ENCODE data around the gene BPI. TPM values are rescaled to one million over a fixed set of nuclear protein-coding genes. Genes with fewer than 3 reads are reported as not detected.

Gene BPI
- total RNA-seq, 4 donors from 2014 or later, result 0.65 TPM; not detected in 3

DNA sequence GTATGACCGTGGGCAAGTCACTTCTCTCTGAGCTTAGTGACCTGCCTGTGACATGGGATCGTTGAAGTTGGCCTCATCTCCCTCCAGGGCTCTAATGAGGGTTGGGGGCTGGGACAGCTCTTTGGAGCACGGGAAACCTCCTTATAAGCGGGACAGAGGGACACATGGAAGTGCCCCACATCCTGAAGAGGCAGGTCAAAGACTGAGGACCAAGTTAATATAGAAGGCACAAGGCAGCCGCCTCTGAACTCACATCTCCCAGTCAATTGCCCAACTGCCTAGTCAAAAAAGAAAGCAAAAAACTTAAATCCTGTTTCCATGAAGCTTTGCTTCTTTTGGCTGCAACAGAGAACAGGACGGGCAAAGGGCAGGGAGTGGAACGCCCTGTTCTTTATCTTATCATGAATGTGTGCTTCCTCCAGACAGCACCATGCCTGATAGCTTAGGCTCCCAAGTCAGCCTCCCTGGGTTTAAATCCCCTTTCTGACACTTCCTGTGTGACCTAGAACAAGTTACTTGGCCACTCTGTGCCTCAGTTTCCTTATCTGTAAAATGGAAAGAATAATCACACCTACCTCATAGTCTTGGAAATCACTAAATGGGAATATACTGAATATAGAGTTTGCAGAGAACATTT is 69.4 kb downstream of the BPI start:
- TF ChIP-seq, protein P1, sequence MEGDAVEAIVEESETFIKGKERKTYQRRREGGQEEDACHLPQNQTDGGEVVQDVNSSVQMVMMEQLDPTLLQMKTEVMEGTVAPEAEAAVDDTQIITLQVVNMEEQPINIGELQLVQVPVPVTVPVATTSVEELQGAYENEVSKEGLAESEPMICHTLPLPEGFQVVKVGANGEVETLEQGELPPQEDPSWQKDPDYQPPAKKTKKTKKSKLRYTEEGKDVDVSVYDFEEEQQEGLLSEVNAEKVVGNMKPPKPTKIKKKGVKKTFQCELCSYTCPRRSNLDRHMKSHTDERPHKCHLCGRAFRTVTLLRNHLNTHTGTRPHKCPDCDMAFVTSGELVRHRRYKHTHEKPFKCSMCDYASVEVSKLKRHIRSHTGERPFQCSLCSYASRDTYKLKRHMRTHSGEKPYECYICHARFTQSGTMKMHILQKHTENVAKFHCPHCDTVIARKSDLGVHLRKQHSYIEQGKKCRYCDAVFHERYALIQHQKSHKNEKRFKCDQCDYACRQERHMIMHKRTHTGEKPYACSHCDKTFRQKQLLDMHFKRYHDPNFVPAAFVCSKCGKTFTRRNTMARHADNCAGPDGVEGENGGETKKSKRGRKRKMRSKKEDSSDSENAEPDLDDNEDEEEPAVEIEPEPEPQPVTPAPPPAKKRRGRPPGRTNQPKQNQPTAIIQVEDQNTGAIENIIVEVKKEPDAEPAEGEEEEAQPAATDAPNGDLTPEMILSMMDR (IDR thresholded peaks at IDR 0.05; ENCODE audit: low read depth), result no peak

DNA sequence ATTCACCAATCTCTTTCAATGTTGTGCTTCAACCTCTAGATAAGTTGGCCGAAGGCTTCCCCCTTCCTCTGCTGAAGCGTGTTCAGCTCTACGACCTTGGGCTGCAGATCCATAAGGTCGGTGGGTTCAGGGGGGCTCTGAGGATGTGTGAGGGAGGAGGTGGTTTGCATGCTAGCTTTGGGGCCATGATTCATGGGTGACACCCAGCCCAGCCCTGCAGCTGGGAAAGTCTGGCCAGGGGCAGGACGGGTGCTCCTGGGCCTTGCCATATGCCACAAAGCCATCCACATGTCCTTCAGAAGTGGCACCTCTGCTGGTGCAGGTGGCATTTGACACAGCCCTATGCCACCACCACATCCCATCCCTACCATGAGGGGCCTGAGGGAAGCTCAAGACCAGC is 69.9 kb downstream of the BPI start:
- TF ChIP-seq, protein P1 (IDR thresholded peaks at IDR 0.05; ENCODE audit: low read depth), result no peak

DNA sequence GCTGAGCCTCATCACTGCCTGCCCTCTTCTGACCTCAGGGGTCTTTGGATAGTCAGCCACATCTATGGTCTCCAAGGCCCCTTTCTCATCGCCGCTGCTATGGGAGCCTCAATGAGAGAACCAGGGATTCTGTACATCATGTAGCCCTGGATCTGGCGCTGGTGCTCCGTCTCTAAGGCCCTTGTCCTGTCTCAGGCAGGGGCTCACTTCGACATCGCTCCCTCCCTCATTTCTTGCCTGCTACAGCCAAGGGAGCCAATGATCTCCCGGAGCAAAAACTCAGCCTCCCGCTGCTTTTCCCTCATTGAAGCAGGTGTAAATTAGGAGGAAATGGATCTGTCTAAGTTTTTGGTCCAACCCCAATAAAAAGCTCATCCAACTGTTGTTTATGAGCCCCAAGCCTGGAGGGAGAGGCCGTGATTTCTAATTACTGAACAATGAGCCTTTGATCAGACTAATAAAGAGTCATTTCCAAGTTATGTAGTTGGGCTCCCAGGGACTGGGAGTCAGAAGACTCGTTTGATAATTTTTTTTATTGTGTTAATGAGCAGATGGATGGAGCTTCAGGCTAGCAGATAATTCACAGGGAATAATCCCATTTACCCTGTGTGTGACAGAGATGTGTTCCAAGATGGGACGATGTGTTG is 73.2 kb downstream of the BPI start:
- TF ChIP-seq, protein P1 (IDR thresholded peaks at IDR 0.05; ENCODE audit: low read depth), result no peak

GRCh38 chr20:38383147-38383546 is 79.2 kb downstream of the BPI start:
- TF ChIP-seq, protein P1 (IDR thresholded peaks at IDR 0.05; ENCODE audit: low read depth), result no peak

DNA sequence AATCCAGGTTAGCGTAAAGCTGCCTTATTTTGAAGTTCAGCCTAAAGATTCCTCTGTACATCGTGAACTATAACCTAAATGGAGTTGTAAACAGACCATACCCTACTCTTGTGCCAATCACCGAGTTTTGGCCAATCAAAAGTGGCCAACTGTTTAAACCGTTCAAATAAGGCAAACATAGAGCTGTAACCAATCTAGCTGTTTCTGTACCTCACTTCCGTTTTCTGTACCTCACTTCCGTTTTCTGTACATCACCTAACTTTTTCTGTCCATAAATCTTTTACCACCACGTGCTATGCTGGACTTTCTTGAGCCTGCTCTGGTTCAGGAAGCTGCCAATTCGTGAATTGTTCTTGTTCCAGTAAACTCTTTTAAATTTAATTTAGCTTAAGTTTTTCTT is 82.0 kb downstream of the BPI start:
- TF ChIP-seq, protein P1 (IDR thresholded peaks at IDR 0.05; ENCODE audit: low read depth), result no peak

GRCh38 chr20:38386851-38387250 is 82.9 kb downstream of the BPI start:
- TF ChIP-seq, protein P1 (IDR thresholded peaks at IDR 0.05; ENCODE audit: low read depth), result no peak

Other genes with a start within 250 kb of the BPI start
- 10 to 100 TPM; 13.9 to 28.9 (median 19.2) TPM for gene TGM2, start 138.9 kb upstream of the BPI start, total RNA-seq
- gene KIAA1755, start 43.4 kb upstream of the BPI start, total RNA-seq, result 1 to 10 TPM; 1.1 to 3.6 (median 2.1) TPM
- gene LBP, start 42.3 kb downstream of the BPI start, total RNA-seq, result 10 to 100 TPM in 3 of 4 donors, 1 to 10 TPM in 1; 2.6 to 34.4 (median 15.3) TPM
- 10 to 100 TPM in 3 of 4 donors, 1 to 10 TPM in 1; 7.7 to 25.4 (median 20.4) TPM for gene SNHG17, start 131.2 kb downstream of the BPI start, total RNA-seq
- 10 to 100 TPM; 28.1 to 42.2 (median 34.7) TPM for gene RALGAPB, start 168.7 kb downstream of the BPI start, total RNA-seq